Measurements from ENCODE around the gene TMEM140. TPM values are rescaled to one million over a fixed set of nuclear protein-coding genes. Genes with fewer than 3 reads are reported as not detected.

TMEM140 gene
- total and polyA plus RNA-seq, 9 of the 15 experiments (the other 6 are each of a cell fraction or from before 2014, with no cell fraction given) = 0.03 to 0.82 (median 0.23) TPM

DNA sequence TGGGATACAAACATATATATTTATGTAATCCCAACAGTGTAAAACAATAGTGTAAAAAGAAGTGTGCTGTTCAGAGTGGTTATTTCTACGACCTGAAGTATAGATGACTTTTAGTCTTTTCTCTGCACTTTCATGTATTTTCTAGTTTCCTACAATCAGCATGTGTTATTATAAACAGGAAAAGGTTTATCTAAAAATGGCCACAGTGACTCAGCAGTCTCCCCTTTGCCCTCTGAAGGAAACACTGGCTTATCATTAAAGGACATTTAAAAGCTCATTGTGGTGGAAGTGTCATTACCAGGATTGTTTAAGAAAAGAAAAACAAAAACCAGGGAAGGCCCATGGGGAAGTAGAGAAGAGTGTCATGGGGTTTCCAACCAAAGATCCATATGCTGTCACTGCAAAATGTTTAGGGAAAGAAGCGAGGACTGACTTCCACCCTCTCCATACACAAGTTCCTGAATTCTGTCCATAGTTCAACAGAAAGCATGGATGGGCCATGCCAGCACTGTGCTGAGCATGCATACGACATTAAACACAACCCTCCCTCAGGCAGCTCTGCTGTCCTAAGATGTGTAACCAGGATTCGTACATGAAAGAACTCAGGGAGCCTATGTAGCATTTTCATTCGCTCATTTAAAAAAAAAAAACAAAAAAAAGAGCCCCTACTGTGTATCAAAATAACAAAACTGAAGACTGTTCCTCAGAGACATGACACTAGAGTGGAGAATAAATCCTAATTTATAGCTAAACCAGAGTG is 12.4 kb downstream of the TMEM140 start (continued):
- TF ChIP-seq DDX20 (tag; IDR thresholded peaks at IDR 0.05; ENCODE audit: low read depth) = peak; percentile 20; the same call in 1 of the 2 replicates
- TF ChIP-seq RFX1 (IDR thresholded peaks at IDR 0.05) = 0 out of 2 replicates have a peak, but pooled peaks have one; percentile 11
- no peak for TF ChIP-seq KAT2B (IDR thresholded peaks at IDR 0.05; ENCODE audit: low read depth, low read length)
- peak; percentile 86 for TF ChIP-seq HDAC3 (IDR thresholded peaks at IDR 0.05; ENCODE audit: borderline replicate concordance, partially characterized antibody)
- 0 out of 2 replicates have a peak, but pooled peaks have one; percentile 52 for TF ChIP-seq OTX1 (CRISPR knock-in tag; IDR thresholded peaks at IDR 0.05)
- TF ChIP-seq GATAD2A (IDR thresholded peaks at IDR 0.05) = no peak; the same call in 1 of the 2 replicates
- 0 out of 2 replicates have a peak, but pooled peaks have one; percentile 22 for TF ChIP-seq MECOM (CRISPR knock-in tag; IDR thresholded peaks at IDR 0.05)
- 0 out of 2 replicates have a peak, but pooled peaks have one; percentile 21 for TF ChIP-seq E2F3 (CRISPR knock-in tag; IDR thresholded peaks at IDR 0.05)
- TF ChIP-seq FOSL1 (tag; conservative IDR thresholded peaks at IDR 0.05) = peak; percentile 95
- peak; percentile 100 for TF ChIP-seq NFE2 (IDR thresholded peaks at IDR 0.05; ENCODE audit: low read depth)
- peak; percentile 96 for TF ChIP-seq ESRRA (IDR thresholded peaks at IDR 0.05; ENCODE audit: borderline replicate concordance, low read depth)
- TF ChIP-seq, protein P1, sequence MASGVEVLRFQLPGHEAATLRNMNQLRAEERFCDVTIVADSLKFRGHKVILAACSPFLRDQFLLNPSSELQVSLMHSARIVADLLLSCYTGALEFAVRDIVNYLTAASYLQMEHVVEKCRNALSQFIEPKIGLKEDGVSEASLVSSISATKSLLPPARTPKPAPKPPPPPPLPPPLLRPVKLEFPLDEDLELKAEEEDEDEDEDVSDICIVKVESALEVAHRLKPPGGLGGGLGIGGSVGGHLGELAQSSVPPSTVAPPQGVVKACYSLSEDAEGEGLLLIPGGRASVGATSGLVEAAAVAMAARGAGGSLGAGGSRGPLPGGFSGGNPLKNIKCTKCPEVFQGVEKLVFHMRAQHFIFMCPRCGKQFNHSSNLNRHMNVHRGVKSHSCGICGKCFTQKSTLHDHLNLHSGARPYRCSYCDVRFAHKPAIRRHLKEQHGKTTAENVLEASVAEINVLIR (CRISPR knock-in tag; IDR thresholded peaks at IDR 0.05) = 0 out of 2 replicates have a peak, but pooled peaks have one; percentile 14
- TF ChIP-seq EP400 (IDR thresholded peaks at IDR 0.05) = peak; percentile 65
- TF ChIP-seq BRD9 (IDR thresholded peaks at IDR 0.05; ENCODE audit: low read depth, partially characterized antibody) = peak; percentile 48
- no peak for TF ChIP-seq ZNF253 (CRISPR knock-in tag; conservative IDR thresholded peaks at IDR 0.05)
- peak; percentile 88 for TF ChIP-seq GATAD2B (IDR thresholded peaks at IDR 0.05; ENCODE audit: borderline replicate concordance)
- peak; percentile 80; the same call in 1 of the 2 replicates for TF ChIP-seq ELF4 (CRISPR knock-in tag; IDR thresholded peaks at IDR 0.05)
- TF ChIP-seq, protein P2, sequence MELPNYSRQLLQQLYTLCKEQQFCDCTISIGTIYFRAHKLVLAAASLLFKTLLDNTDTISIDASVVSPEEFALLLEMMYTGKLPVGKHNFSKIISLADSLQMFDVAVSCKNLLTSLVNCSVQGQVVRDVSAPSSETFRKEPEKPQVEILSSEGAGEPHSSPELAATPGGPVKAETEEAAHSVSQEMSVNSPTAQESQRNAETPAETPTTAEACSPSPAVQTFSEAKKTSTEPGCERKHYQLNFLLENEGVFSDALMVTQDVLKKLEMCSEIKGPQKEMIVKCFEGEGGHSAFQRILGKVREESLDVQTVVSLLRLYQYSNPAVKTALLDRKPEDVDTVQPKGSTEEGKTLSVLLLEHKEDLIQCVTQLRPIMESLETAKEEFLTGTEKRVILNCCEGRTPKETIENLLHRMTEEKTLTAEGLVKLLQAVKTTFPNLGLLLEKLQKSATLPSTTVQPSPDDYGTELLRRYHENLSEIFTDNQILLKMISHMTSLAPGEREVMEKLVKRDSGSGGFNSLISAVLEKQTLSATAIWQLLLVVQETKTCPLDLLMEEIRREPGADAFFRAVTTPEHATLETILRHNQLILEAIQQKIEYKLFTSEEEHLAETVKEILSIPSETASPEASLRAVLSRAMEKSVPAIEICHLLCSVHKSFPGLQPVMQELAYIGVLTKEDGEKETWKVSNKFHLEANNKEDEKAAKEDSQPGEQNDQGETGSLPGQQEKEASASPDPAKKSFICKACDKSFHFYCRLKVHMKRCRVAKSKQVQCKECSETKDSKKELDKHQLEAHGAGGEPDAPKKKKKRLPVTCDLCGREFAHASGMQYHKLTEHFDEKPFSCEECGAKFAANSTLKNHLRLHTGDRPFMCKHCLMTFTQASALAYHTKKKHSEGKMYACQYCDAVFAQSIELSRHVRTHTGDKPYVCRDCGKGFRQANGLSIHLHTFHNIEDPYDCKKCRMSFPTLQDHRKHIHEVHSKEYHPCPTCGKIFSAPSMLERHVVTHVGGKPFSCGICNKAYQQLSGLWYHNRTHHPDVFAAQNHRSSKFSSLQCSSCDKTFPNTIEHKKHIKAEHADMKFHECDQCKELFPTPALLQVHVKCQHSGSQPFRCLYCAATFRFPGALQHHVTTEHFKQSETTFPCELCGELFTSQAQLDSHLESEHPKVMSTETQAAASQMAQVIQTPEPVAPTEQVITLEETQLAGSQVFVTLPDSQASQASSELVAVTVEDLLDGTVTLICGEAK (IDR thresholded peaks at IDR 0.05) = peak; percentile 41; the same call in 1 of the 2 replicates
- TF ChIP-seq, protein P2 (CRISPR knock-in tag; IDR thresholded peaks at IDR 0.05) = no peak

Measured in K562 (cell line).